ENCODE results near the gene CHCHD3.

CHCHD3 gene

GRCh38 chr7:133081599-133082389 is at the start of gene CHCHD3 (continued):
- TF ChIP-seq ZNF518A (tag by site-specific recombination; conservative IDR thresholded peaks at IDR 0.05; ENCODE audit: low read depth) (peak; percentile 75), ZNF747 (tag by site-specific recombination; IDR thresholded peaks at IDR 0.05) (no peak), KLF8 (tag by site-specific recombination; IDR thresholded peaks at IDR 0.05) (no peak), ZNF768 (tag by site-specific recombination; IDR thresholded peaks at IDR 0.05) (no peak), ZBTB8A (tag by site-specific recombination; IDR thresholded peaks at IDR 0.05) (peak; percentile 97), ZSCAN5A (tag by site-specific recombination; IDR thresholded peaks at IDR 0.05) (no peak), INSM2 (tag by site-specific recombination; IDR thresholded peaks at IDR 0.05) (peak; percentile 53), KLF16 (tag by site-specific recombination; IDR thresholded peaks at IDR 0.05) (0 out of 2 replicates have a peak, but pooled peaks have one; percentile 34), ZBTB44 (tag by site-specific recombination; IDR thresholded peaks at IDR 0.05) (no peak), ZNF266 (tag by site-specific recombination; IDR thresholded peaks at IDR 0.05; ENCODE audit: low read depth) (no peak), ZNF529 (tag by site-specific recombination; IDR thresholded peaks at IDR 0.05; ENCODE audit: insufficient replicate concordance) (no peak), PRDM10 (tag by site-specific recombination; IDR thresholded peaks at IDR 0.05) (peak; percentile 69), ZNF510 (tag by site-specific recombination; IDR thresholded peaks at IDR 0.05; ENCODE audit: insufficient replicate concordance) (no peak), ZNF558 (tag by site-specific recombination; IDR thresholded peaks at IDR 0.05) (no peak), ZNF473 (tag by site-specific recombination; IDR thresholded peaks at IDR 0.05) (no peak), SP2 (tag by site-specific recombination; IDR thresholded peaks at IDR 0.05) (peak; percentile 95), ZNF830 (tag by site-specific recombination; IDR thresholded peaks at IDR 0.05; ENCODE audit: low read depth) (no peak), ZNF146 (tag by site-specific recombination; IDR thresholded peaks at IDR 0.05) (no peak; the same call in 1 of the 2 replicates), ZNF157 (tag by site-specific recombination; IDR thresholded peaks at IDR 0.05) (no peak), ZIC2 (tag by site-specific recombination; IDR thresholded peaks at IDR 0.05) (peak; percentile 82), ZNF132 (tag by site-specific recombination; IDR thresholded peaks at IDR 0.05; ENCODE audit: borderline replicate concordance) (no peak), ZBTB1 (tag by site-specific recombination; IDR thresholded peaks at IDR 0.05) (peak; percentile 79; the same call in 1 of the 2 replicates), PATZ1 (tag by site-specific recombination; IDR thresholded peaks at IDR 0.05) (peak; percentile 79), GFI1B (tag by site-specific recombination; IDR thresholded peaks at IDR 0.05) (no peak)
